ENCODE data around the gene GALNT9.

- TF ChIP-seq SP1 (IDR thresholded peaks at IDR 0.05) (no peak), FOXM1 (IDR thresholded peaks at IDR 0.05; ENCODE audit: borderline replicate concordance) (no peak)
Observed at GRCh38 chr12:132376464-132376830, 47.1 kb upstream of the GALNT9 start.

Data from HEK293T (cell line).